C4-2B (cell line): ENCODE measurements around the gene NEB.
"Not testable (repeated sequence)": the region's sequence is repeated elsewhere in the genome, so short reads cannot be mapped to it uniquely, and the experiment has no call there.

Experiments
- H3K27ac ChIP-seq: fragments of 450-650 bp; 2 replicates; pipeline ENCODE4 v1.5.1; 2017
- ZFX ChIP-seq: fragments of 450-650 bp; IDR thresholded peaks from 2 replicates; pipeline ENCODE4 v1.6.1; 2017
- TF ChIP-seq, protein P1 (sequence below): fragments of 450-650 bp; conservative IDR thresholded peaks from 2 replicates; pipeline ENCODE4 v1.5.1; 2017; ENCODE audit warnings: mild to moderate bottlenecking

NEB gene

DNA sequence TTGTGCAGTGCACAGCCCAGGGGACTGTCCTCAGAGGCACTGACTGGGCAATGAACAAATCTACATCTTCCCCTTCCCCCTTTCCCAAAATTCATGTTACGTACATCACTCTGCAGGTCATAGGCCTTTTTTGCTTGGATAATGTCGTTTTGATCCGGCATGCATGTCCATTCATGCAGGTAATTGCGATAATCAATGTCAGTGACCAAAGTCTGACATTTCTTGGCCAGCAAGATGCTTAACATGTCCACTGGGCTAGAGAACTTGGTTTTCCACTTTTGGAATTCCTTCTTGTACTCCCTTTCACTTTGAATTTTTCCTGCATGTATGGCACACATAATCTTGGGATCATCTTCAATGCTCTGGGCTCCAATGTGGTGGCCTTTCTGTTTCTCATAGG lies 124.6 kb downstream of the NEB start:
- TF ChIP-seq, protein P1, sequence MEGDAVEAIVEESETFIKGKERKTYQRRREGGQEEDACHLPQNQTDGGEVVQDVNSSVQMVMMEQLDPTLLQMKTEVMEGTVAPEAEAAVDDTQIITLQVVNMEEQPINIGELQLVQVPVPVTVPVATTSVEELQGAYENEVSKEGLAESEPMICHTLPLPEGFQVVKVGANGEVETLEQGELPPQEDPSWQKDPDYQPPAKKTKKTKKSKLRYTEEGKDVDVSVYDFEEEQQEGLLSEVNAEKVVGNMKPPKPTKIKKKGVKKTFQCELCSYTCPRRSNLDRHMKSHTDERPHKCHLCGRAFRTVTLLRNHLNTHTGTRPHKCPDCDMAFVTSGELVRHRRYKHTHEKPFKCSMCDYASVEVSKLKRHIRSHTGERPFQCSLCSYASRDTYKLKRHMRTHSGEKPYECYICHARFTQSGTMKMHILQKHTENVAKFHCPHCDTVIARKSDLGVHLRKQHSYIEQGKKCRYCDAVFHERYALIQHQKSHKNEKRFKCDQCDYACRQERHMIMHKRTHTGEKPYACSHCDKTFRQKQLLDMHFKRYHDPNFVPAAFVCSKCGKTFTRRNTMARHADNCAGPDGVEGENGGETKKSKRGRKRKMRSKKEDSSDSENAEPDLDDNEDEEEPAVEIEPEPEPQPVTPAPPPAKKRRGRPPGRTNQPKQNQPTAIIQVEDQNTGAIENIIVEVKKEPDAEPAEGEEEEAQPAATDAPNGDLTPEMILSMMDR = no peak
- no peak for TF ChIP-seq ZFX
- no peak overlapping the region for H3K27ac ChIP-seq

DNA sequence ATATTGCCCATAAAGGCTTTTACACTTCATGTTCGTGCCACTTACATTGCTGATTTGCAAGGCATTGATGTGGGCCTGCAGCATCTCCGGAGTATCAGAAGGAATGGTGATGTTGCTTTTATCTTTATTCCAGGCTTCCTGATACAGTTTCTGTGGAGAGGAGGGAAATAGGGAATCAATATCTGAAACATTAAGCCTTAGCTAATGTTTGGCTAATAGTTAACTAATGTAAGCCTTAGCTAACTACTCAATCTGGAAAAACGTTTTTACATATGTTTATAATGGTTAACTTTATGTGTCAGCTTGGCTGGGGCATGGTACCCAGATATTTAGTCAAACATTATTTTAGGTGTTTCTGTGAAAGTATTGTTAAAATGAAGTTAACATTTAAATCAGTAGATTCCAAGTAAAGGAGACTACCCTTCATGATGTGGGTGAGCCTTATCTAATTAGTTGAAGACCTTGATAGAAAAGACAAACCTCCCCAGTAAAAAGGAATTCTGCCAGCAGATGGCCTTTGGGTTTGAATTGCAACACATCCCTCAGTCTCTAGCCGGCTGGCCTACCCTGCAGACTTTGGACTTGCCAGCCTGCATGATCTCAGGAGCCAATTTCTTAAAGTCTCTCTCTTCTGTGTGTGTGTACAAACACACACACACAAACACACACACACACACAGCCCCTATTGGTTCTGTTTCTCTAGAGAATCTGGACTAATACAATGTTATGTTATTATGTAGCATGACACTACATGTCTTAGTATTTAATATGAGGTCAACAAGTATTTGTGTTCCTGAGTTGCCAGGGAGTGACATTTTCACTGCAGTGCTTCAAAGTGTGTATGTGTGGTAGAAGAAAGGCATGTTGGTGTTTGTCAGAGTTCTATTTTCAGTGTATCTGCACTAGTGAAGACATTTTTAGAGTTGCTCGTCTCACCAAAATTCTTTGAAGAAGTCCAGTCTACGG lies 126.5 kb downstream of the NEB start:
- H3K27ac ChIP-seq = not testable (repeated sequence)

DNA sequence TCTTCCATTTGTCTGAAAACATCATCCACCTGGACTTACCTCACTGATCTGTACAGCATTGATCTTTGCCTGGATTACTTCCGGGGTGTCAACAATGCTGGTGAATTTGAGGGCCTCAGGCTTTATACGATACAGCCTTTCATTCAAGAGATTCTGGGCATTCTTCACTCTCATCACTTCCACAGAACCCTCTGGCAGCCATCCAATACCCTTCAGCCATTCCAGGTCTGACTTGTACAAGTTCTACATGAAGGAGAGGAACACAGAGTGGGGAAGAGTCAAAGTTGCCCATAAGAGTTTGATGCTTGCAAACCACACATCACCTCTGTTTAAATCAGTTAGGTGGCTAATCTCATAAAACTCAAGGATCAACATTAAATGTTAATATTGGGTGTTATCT lies 130.7 kb downstream of the NEB start:
- not testable (repeated sequence) for H3K27ac ChIP-seq

DNA sequence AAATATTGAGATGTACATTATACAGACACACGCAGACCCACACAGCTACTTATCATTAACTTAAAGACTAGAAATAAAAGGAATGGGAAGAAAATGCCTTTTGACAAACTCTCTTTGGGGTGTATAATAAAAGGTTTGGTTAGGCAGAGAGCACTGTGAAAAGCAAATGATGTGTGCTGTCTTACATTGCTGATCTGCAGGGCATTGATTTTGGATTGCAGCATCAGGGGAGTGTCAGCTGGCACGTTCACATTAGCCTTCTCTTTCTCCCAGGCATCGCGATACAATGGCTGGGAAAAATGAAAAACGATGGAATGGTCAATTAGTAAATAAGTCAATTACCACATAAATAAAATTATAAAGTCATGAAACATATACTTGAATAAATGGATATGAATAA lies 131.9 kb downstream of the NEB start:
- not testable (repeated sequence) for H3K27ac ChIP-seq

DNA sequence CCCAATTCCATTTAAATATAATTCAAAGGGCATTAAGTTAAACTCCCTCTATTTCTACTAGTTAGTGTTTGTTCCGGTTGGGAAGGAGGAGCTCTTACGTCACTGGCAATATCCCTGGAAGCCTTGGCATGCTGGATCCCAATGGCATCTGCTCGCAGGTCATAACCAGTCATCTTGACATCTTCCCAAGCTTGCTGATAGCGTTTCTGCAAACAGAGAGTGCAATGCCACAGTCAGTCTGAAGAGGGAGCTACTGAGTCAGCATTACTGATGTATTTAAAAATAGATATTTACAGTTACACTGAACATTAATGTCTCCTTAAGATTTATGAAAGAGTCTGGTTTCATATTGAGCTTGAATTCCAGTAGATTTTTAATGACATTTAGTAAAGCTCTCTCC lies 132.5 kb downstream of the NEB start:
- H3K27ac ChIP-seq = not testable (repeated sequence)

DNA sequence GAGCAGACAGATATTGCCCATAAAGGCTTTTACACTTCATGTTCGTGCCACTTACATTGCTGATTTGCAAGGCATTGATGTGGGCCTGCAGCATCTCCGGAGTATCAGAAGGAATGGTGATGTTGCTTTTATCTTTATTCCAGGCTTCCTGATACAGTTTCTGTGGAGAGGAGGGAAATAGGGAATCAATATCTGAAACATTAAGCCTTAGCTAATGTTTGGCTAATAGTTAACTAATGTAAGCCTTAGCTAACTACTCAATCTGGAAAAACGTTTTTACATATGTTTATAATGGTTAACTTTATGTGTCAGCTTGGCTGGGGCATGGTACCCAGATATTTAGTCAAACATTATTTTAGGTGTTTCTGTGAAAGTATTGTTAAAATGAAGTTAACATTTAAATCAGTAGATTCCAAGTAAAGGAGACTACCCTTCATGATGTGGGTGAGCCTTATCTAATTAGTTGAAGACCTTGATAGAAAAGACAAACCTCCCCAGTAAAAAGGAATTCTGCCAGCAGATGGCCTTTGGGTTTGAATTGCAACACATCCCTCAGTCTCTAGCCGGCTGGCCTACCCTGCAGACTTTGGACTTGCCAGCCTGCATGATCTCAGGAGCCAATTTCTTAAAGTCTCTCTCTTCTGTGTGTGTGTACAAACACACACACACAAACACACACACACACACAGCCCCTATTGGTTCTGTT lies 137.2 kb downstream of the NEB start:
- not testable (repeated sequence) for H3K27ac ChIP-seq

DNA sequence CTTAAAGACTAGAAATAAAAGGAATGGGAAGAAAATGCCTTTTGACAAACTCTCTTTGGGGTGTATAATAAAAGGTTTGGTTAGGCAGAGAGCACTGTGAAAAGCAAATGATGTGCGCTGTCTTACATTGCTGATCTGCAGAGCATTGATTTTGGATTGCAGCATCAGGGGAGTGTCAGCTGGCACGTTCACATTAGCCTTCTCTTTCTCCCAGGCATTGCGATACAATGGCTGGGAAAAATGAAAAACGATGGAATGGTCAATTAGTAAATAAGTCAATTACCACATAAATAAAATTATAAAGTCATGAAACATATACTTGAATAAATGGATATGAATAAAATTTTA lies 142.4 kb downstream of the NEB start:
- not testable (repeated sequence) for H3K27ac ChIP-seq

DNA sequence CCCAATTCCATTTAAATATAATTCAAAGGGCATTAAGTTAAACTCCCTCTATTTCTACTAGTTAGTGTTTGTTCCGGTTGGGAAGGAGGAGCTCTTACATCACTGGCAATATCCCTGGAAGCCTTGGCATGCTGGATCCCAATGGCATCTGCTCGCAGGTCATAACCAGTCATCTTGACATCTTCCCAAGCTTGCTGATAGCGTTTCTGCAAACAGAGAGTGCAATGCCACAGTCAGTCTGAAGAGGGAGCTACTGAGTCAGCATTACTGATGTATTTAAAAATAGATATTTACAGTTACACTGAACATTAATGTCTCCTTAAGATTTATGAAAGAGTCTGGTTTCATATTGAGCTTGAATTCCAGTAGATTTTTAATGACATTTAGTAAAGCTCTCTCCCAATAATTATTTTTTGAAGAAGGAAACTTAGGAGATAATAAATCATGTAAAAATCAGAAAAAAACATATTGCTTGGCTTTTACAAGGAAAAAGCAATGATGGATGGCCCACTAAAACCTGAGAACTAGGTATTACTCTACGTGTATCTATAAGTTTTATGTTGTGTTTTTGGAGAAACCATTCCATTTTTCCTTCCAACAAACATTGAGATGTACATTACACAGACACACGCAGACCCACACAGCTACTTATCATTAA lies 142.9 kb downstream of the NEB start:
- H3K27ac ChIP-seq = not testable (repeated sequence)
- TF ChIP-seq, protein P1 = peak; percentile 5; the same call in 1 of the 2 replicates

DNA sequence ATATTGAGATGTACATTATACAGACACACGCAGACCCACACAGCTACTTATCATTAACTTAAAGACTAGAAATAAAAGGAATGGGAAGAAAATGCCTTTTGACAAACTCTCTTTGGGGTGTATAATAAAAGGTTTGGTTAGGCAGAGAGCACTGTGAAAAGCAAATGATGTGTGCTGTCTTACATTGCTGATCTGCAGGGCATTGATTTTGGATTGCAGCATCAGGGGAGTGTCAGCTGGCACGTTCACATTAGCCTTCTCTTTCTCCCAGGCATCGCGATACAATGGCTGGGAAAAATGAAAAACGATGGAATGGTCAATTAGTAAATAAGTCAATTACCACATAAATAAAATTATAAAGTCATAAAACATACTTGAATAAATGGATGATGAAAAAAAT lies 153.0 kb downstream of the NEB start:
- H3K27ac ChIP-seq = not testable (repeated sequence)

DNA sequence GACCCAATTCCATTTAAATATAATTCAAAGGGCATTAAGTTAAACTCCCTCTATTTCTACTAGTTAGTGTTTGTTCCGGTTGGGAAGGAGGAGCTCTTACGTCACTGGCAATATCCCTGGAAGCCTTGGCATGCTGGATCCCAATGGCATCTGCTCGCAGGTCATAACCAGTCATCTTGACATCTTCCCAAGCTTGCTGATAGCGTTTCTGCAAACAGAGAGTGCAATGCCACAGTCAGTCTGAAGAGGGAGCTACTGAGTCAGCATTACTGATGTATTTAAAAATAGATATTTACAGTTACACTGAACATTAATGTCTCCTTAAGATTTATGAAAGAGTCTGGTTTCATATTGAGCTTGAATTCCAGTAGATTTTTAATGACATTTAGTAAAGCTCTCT lies 153.6 kb downstream of the NEB start:
- not testable (repeated sequence) for H3K27ac ChIP-seq

DNA sequence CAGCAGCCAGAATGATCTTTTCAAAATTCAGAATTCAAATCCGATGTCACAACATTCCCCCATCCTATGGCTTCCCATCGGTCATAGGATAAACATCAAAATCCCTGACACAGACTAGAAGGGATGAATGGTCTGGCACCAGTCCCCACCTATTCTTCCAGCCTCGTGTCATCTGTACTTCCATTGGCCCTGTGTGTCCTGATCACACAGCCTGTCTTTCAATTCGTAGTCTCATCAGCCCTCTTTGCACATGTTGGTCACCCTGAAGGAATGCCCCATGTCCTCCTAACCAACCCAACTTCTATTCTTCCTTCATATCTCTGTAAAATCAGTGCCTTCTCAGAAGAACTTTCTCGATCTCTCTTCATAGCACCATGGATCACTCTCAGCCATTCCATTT lies 157.2 kb downstream of the NEB start:
- H3K27ac ChIP-seq = no peak overlapping the region
- TF ChIP-seq ZFX = no peak
- TF ChIP-seq, protein P1 = no peak

DNA sequence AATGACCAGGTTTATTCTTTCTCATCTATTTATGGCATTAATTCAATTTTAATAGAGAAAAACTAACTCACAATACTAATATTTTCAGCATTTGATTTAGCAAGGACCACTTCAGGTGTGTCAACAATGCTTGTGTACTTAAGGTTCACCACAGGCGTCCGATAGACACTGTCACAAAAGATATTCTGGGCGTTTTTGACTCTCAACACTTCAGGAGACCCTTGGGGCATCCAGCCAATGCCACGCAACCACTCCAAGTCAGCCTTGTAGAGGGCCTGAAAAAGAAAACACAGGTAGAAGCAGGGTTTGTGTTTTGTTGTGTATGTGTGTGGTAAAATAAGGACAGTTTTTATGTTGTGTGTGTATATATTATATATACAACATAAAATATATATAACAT lies 158.2 kb downstream of the NEB start:
- no peak overlapping the region for H3K27ac ChIP-seq
- TF ChIP-seq ZFX = no peak
- TF ChIP-seq, protein P1 = no peak
